Measurements from ENCODE around the gene HPSE. TPM values are rescaled to one million over a fixed set of nuclear protein-coding genes. Genes with fewer than 3 reads are reported as not detected.
A peak's percentile ranks its signal among the peaks of the same experiment; 100 is the strongest.

The HPSE gene
- total RNA-seq, 2 donors from 2014 or later = 0.52 to 0.99 TPM

- ATAC-seq = no peak
- Histone ChIP-seq H3K4me3 (no peak overlapping the region), H3K4me1 (peaks cover 5% of the 10 kb centered on the region), H3K36me3 (replicated peaks in 1 of 2; ENCODE audit: insufficient read depth in 1 of 2, low read depth in 2 of 2) (no peaks in the 10 kb centered on the region), H3K27ac (no peak overlapping the region), H3K9me3 (no peaks in the 10 kb centered on the region), H3K27me3 (no peaks in the 10 kb centered on the region)
- no peak for TF ChIP-seq CTCF (IDR thresholded peaks at IDR 0.05)
- no peak for TF ChIP-seq POLR2A (IDR thresholded peaks at IDR 0.05)
- WGBS, 2 donors = 64 to 69% methylated on average over 3 of the region's 3 CpGs
- intact Hi-C loops (cut with DNase I) = no loop called here
- DNase-seq = no peak
These were observed 29.7 kb upstream of the HPSE start for GRCh38 chr4:83364312-83364711.

GRCh38 chr4:83362492-83363329 is 28.1 kb upstream of the HPSE start:
- H3K27me3 ChIP-seq = no peaks in the 10 kb centered on the region
- DNase-seq = no peak
- ATAC-seq = peak; percentile 59
- intact Hi-C loops (cut with DNase I) = no loop called here
- H3K4me3 ChIP-seq = no peak overlapping the region
- 33 to 37% methylated on average over 9 of the region's 9 CpGs for WGBS, 2 donors
- H3K36me3 ChIP-seq (replicated peaks in 1 of 2; ENCODE audit: insufficient read depth in 1 of 2, low read depth in 2 of 2) = no peaks in the 10 kb centered on the region
- no peak overlapping the region for H3K27ac ChIP-seq
- H3K9me3 ChIP-seq = no peaks in the 10 kb centered on the region
- peaks cover 6% of the 10 kb centered on the region for H3K4me1 ChIP-seq
- TF ChIP-seq POLR2A (IDR thresholded peaks at IDR 0.05) = no peak
- peak in 4 of 7 experiments; percentile 22 to 37 (median 26) for TF ChIP-seq CTCF (IDR thresholded peaks at IDR 0.05)

GRCh38 chr4:83361416-83362103 is 26.9 kb upstream of the HPSE start:
- DNase-seq = no peak
- 89 to 93% methylated on average over 7 of the region's 7 CpGs for WGBS, 2 donors
- no peaks in the 10 kb centered on the region for H3K36me3 ChIP-seq (replicated peaks in 1 of 2; ENCODE audit: insufficient read depth in 1 of 2, low read depth in 2 of 2)
- no peak for ATAC-seq
- peaks cover 18% of the 10 kb centered on the region for H3K4me1 ChIP-seq
- TF ChIP-seq CTCF (IDR thresholded peaks at IDR 0.05) = no peak
- TF ChIP-seq POLR2A (IDR thresholded peaks at IDR 0.05) = no peak
- no peak overlapping the region for H3K27ac ChIP-seq
- no peak overlapping the region for H3K4me3 ChIP-seq
- H3K27me3 ChIP-seq = no peaks in the 10 kb centered on the region
- no peaks in the 10 kb centered on the region for H3K9me3 ChIP-seq
- intact Hi-C loops (cut with DNase I) = no loop called here

- TF ChIP-seq CTCF (IDR thresholded peaks at IDR 0.05) = no peak
- no peak for TF ChIP-seq POLR2A (IDR thresholded peaks at IDR 0.05)
- H3K9me3 ChIP-seq = no peaks in the 10 kb centered on the region
- WGBS, 2 donors = 79 to 80% methylated on average over 4 of the region's 4 CpGs
- H3K27me3 ChIP-seq = no peaks in the 10 kb centered on the region
- no peak for DNase-seq
- intact Hi-C loops (cut with DNase I) = no loop called here
- no peak overlapping the region for H3K4me3 ChIP-seq
- no peaks in the 10 kb centered on the region for H3K36me3 ChIP-seq (replicated peaks in 1 of 2; ENCODE audit: insufficient read depth in 1 of 2, low read depth in 2 of 2)
- peaks cover 20% of the 10 kb centered on the region for H3K4me1 ChIP-seq
- H3K27ac ChIP-seq = no peak overlapping the region
- ATAC-seq = no peak
These were observed 25.4 kb upstream of the HPSE start for GRCh38 chr4:83360018-83360417.

Measured in body of pancreas (tissue), 4 donors.